DND-41 (cell line): ENCODE measurements around the gene PTPRN2.

Experiments used
- CTCF ChIP-seq: IDR thresholded peaks from 2 replicates; pipeline ENCODE4 v1.5.1; 2012; ENCODE audit warnings: borderline replicate concordance, low read length, moderate library complexity, mild to moderate bottlenecking; ENCODE audit not compliant: poor library complexity, severe bottlenecking; ENCODE audit errors: extremely low read depth
- EZH2 ChIP-seq: IDR thresholded peaks from 3 replicates; pipeline ENCODE4 v1.6.1; 2012; ENCODE audit warnings: borderline replicate concordance, low read depth, mild to moderate bottlenecking, moderate library complexity, low read length, inconsistent platforms; ENCODE audit not compliant: severe bottlenecking

GRCh38 chr7:158559356-158559755 lies 28.3 kb downstream of the PTPRN2 start:
- no peak for TF ChIP-seq CTCF
- no peak for TF ChIP-seq EZH2
